Inflammatory macrophage treated with lipopolysaccharide for 1 hour (primary cell): ENCODE measurements around the gene REPS1.

Experiments
- DNase-seq, 2 donors: peaks; one replicate each; pipeline ENCODE4 v3.0.0-alpha.2; 2020 to 2022

REPS1 gene, protein sequence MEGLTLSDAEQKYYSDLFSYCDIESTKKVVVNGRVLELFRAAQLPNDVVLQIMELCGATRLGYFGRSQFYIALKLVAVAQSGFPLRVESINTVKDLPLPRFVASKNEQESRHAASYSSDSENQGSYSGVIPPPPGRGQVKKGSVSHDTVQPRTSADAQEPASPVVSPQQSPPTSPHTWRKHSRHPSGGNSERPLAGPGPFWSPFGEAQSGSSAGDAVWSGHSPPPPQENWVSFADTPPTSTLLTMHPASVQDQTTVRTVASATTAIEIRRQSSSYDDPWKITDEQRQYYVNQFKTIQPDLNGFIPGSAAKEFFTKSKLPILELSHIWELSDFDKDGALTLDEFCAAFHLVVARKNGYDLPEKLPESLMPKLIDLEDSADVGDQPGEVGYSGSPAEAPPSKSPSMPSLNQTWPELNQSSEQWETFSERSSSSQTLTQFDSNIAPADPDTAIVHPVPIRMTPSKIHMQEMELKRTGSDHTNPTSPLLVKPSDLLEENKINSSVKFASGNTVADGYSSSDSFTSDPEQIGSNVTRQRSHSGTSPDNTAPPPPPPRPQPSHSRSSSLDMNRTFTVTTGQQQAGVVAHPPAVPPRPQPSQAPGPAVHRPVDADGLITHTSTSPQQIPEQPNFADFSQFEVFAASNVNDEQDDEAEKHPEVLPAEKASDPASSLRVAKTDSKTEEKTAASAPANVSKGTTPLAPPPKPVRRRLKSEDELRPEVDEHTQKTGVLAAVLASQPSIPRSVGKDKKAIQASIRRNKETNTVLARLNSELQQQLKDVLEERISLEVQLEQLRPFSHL

DNA sequence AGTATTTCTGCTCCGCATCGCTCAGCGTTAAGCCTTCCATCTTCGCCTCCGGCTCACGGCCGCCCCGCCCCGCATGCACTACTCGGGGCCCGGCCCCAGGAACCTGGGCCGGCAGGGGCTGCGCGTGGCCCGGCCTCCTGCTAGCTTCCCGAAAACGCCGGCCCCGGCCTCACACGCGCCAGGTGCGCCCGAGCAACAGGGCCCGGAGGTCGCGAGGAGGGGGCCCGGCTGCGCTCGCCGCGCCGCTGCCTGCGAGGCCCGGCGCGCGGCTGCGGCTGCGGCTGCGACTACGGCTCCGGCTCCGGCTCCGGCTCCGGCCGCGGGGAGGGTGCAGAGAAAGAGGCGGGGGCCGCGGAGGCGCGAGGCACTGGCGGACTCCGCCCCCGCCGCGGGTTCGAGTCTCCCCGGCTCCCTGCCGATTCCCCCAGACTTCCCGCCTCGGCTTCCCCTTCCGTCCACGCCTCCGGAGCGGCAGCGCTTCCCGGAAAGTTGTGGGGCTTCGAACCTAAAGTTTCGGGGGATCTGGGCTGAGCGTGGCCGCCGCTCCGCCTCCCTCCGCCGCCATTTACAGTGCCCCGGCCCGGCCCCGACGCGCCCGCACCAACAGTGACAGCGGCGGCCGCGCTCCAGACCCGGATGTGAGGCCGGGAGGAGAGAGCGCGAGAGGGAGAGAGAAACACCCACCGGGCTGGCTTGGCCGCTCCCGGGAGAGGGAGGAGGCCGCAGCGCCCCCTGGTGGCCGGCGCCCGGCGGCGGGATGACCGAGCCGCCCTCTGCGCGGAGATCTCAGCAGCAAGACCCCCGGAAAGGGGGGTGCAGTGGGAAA lies at the start of gene REPS1:
Gene REPS1 (minus strand): TSS at position 611 of the 826 bp plus-strand sequence. CDS start 571 bp downstream, at position 40.
- peak; percentile 82 to 92 for DNase-seq

GRCh38 chr6:139037490-139037889 lies 49.4 kb upstream of the REPS1 start:
- DNase-seq = no peak

DNA sequence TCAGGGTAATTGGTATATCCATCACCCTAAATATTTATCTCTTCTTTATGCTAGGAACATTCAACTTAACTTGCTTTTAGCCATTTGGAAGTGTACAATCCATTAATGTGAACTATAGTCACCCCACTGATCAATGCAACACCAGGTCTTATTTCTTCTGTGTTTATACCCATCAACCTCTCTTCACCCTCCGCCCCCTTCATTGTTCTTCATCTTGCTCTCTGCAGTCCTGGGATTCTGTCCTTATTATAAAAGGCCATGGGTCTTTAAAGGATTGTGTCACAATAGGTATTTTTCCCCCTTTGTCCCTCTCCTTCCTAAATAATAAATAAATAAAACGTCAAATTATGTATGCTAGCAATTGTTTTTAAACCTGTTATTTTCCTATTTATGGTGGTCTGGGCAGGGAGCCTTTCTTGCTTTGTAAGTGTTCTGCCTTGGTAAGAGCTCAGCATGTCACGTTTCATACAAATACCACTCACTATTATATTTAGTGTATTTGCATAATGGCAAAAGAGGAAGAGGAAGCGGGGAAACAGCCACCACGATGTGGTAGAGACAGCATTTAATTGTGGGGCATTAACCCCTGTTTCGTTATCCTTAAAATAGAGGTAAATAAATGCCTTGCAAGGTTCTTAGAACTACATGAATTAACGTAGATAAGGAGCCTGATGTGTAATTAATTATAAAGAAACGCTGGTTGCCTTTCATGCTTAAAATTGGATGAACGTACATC lies 42.3 kb upstream of the REPS1 start:
- DNase-seq = peak; percentile 65 to 72

- DNase-seq = peak; percentile 41 to 61
These were observed 41.6 kb upstream of the REPS1 start for GRCh38 chr6:139029470-139030227.

DNA sequence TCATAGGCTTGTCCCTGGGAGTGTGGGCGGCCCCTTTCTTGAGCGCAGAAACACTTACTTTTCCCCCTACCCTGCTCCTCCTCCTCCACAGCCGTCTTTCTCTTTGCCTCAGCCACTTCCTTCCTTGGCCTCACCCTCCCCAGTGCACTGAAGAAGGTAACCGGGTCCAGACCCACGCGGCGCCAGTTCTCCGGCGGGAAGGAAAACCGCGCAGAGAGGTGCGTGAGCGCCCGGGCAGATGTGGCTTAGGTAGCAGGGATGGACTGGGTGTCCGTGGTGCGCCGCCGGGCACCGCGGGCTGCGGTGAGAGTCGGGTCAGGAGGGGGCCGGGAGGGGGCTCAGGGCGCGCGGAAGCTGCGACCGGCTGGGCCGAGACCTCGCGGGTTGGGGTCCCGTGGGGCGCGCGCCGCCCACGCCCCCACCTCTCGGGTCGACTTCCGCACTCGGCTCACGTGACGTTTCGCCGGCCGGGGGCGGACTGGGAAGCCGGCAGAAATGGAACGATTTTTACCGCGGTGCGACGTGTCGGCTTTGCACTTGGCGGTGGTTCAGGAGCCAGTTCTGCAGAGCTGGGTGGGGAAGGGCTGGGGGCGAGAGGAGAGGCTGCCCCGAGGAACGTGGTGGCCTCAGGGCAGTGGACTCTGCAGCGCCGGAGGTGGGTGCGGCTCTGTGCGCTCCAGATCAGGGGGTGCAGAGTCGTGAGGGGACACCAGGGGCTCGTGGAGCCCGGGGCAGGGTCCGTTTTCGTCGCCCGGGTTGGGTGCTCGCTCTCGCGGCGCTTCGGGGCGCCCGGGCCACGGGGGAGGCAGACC lies 40.8 kb upstream of the REPS1 start, which contains the start of gene ABRACL:
Gene ABRACL (plus strand): TSS at position 88 of the 812 bp plus-strand sequence. CDS start 5,416 bp downstream, outside the sequence.
- peak; percentile 52 to 62 for DNase-seq

GRCh38 chr6:139028215-139028657 lies 40.2 kb upstream of the REPS1 start:
- peak in 1 of 2 donors; percentile 12 for DNase-seq

- DNase-seq = peak in 1 of 2 donors; percentile 33
These were observed 39.6 kb upstream of the REPS1 start for GRCh38 chr6:139027620-139028182.

GRCh38 chr6:139025416-139025815 lies 37.4 kb upstream of the REPS1 start:
- DNase-seq = peak; percentile 12 to 25

GRCh38 chr6:139020689-139021088 lies 32.6 kb upstream of the REPS1 start:
- DNase-seq = no peak

DNA sequence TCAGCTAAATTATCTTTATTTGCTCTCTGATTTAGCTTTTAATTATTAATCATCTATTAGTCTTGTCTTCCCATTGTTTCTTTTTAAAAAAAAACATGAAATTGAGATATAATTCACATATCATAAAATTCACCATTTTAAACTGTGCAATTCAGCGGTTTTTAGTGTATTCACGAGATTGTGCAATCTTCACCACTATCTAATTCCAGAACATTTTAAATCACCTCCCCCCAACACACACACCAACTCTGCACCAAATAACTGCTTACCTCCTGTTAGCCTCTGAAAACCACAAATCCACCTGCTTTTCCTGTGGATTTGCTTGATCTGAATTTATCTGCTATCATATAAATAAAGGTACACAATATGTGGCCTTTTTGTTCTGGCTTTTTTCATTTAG lies 31.7 kb upstream of the REPS1 start:
- no peak for DNase-seq

DNA sequence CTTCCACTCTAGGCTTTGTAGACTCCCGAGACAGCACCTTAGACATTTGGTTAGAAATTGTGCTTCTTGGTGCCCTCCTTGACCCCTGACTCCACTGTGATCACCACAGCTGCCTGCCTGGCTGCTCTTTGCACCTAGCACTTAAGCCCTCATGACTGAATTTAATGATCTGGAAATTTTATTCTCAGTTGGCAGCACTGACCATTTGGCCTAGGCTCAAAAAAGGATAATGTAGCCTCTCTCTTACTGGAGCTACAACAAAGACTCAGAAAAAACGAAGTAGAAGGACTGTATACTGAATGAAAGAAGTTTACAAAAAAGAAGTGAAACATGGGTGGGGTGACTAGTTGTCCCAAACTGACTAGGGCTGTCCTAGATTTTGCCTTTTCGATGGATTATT lies 29.2 kb upstream of the REPS1 start:
- no peak for DNase-seq

DNA sequence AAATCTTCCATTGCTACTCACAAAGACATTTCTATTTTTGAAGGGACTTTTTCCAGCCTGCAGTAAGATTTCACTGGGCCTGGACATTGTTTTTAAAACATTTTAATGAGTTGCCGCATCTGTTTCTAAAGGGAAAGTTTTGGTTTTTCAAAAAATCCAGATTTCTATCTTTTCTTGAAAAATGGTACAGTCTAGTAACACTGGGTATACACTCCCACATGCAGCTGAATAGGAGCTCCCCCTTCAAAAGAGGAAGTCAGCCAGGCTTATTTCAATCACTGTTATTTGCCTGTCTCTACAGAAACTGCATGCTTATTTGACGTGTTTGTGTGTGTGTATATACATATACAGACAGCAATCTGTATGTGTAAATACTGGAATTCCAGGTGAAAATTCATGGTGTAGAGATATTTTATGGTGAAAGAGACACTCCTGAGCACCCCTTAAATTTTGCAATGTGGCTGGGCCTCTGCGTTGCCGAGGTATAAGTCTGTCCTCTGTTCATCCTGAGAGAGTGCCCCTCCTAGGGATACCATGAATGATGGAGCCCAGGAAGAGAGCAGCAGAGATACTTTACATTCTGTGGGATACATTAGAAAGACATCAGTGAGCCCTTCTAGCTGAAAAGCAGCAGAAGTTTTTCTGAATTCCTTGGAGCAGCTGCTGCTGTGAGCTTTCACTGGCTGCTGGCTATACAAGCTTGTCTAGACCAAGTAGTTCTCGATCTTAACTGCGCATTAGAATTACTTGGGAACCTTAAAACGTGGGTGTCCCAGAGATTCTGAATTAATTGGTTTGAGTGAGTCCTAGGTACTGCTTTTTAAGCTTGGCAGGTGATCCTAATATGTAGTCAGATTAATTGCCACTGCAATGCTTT lies 28.5 kb upstream of the REPS1 start:
- peak; percentile 49 to 55 for DNase-seq

GRCh38 chr6:139014945-139015344 lies 26.9 kb upstream of the REPS1 start:
- DNase-seq = no peak

- DNase-seq = no peak
These were observed 25.2 kb upstream of the REPS1 start for GRCh38 chr6:139013185-139013800.

- no peak for DNase-seq
These were observed 23.9 kb upstream of the REPS1 start for GRCh38 chr6:139011980-139012379.

DNA sequence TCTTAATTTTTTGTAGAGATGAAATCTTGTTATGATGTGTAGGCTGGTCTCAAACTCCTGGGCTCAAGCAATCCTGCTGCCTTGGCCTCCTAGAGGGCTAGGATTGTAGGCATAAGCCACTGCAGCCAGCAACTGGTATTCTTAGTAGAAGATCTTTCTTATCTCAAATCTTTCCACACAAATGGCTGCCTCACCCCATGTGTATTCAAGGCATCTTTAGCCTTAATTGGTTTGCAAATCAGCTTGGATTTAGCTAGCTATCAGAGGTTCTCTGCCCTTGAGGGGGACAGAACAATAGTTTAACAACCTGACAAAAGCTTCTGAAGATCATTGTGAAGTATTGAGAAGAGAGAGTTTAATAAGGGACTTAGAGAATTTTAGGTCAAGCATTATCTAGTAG lies 22.6 kb upstream of the REPS1 start:
- no peak for DNase-seq

- DNase-seq = peak in 1 of 2 donors; percentile 40
These were observed 20.1 kb upstream of the REPS1 start for GRCh38 chr6:139008117-139008516.

- DNase-seq = no peak
These were observed 19.4 kb upstream of the REPS1 start for GRCh38 chr6:139007428-139007827.
